Psoas muscle (tissue), 8 donors: ENCODE measurements around the gene DIABLO. TPM values are rescaled to one million over a fixed set of nuclear protein-coding genes. Genes with fewer than 3 reads are reported as not detected.

Experiments
- ATAC-seq, 4 donors: fragments of 200-7000 bp; cut with Tn5 transposase; one replicate each; pipeline ENCODE4 v1.9.1; 2020; ENCODE audit warnings: moderate library complexity in 3 of 4, mild to moderate bottlenecking in 2 of 4
- DNase-seq, 2 donors: peaks; one replicate each; pipeline ENCODE4 v3.0.0-alpha.2; 2020
- H3K27ac ChIP-seq: fragments of 200-600 bp; one replicate; pipeline ENCODE4 v1.8.0; 2022
- H3K27me3 ChIP-seq, 3 donors: fragments of 200-600 bp in 1 of 3; one replicate each; pipeline versions ENCODE4 v1.6.1 to v1.8.0; 2013 to 2022; ENCODE audit warnings: low read length in 2 of 3, mild to moderate bottlenecking in 2 of 3, moderate library complexity in 1 of 3; ENCODE audit not compliant: insufficient read depth in 3 of 3
- H3K36me3 ChIP-seq, 2 donors: fragments of 200-600 bp in 1 of 2; one replicate each; pipeline versions ENCODE4 v1.6.1 to v1.8.0; 2013 to 2022; ENCODE audit warnings: low read depth in 1 of 2, mild to moderate bottlenecking in 1 of 2, moderate library complexity in 1 of 2; ENCODE audit not compliant: insufficient read depth in 1 of 2
- H3K4me1 ChIP-seq: fragments of 200-600 bp; one replicate; pipeline ENCODE4 v1.8.0; 2022
- H3K4me3 ChIP-seq: fragments of 200-600 bp; one replicate; pipeline ENCODE4 v1.8.0; 2022; ENCODE audit warnings: mild to moderate bottlenecking
- H3K9me3 ChIP-seq: fragments of 200-600 bp; one replicate; pipeline ENCODE4 v1.8.0; 2022
- CTCF ChIP-seq: fragments of 200-600 bp; IDR thresholded peaks from one replicate; pipeline ENCODE4 v1.8.0; 2022; ENCODE audit warnings: antibody characterized with exemption
- WGBS, 3 donors: extraction: QIAGEN DNeasy Blood & Tissue Kit; methylation state at CpG; one replicate each; pipeline versions ENCODE4 v1.1.6 to v1.1.7; 2013; 5-methylcytosine and 5-hydroxymethylcytosine counted together
- intact Hi-C, 2 donors: fragments of 100-400 bp; cut with DNase I; formaldehyde crosslinking; loops; one replicate each; pipeline versions ENCODE4 v1.11.0 to v1.14.2; 2022
- polyA plus RNA-seq, 3 donors: library from polyadenylated mRNA; stranded (reverse); fragments of 200-250 nt; gene quantifications; one replicate each; pipeline ENCODE4 v1.2.3, GENCODE V29; 2013
- total RNA-seq, 4 donors: library from RNA; stranded (reverse); fragmentation: NEBNext Ultra II Directional in 2 of 4; extraction: Animal tissue kit (Norgen Biotek cat#: 25700) in 2 of 4; gene quantifications; one replicate each; pipeline versions ENCODE4 v1.2.1 to v1.2.4, GENCODE V29; 2021 to 2023
- donor health status: healthy with polysubstance abuse.
- donor health status: DM: no; HTN: no; CAD: no; lungs with moderate emphysema.
- donor health status: Bipolar disorder and iron deficiency.
- donor health status: healthy.
- donor health status: DM: yes; HTN: yes; CAD: no.
- donor health status: DM: no; HTN: no; CAD: no.
- donor health status: DM: no; HTN: no; CAD: no.
- donor health status: DM: yes; HTN: yes; CAD: no.

Gene DIABLO
- total and polyA plus RNA-seq, 7 donors = 24.4 to 109 (median 35.3) TPM

DNA sequence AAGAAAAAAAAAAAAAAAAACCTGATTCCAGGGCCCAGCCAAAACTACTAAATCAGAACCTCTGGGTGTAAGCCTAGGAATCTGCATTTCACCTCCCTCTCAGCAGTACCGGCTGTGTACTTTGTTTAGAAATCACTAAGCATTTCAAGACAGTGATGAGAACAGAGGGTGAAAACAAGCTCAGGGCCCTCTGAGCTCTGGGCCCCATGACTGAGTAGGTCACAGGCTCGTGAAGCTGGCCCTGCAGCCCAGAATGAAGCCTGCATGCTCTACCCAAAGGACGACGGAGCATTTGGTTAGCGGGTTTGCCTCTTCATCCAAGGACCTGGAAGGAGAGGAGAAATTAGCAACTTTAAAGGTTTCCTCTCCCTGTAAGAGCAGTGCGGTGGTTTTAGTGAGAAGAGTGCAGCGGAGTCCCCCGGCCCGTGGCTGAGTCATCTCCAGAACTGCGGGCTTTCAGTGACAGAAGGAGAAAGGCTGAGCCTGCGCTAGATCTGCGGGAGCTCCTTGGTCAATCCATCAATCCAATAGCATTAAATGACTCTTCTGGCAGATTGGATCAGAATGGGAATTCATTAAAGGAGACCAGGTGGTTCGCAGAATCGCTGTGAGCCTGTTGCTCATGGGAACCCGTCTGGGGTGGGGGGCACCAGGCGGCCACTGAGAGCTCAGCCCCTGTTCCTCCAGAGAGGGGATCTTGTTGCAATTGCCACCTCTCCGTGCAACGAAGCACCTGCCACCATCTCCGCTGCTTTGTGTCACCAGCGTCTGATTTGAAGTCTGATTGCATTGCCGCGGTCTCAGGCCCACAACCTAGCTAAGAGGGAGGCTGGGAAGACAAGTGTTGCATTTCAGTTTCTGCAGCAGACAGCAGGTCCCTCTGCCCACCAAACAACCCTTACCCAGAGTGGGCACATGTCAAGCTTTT is 59.2 kb downstream of the DIABLO start:
- DNase-seq (no peak), ATAC-seq (peak in 1 of 4 donors; percentile 26)
- WGBS, 3 donors = 68 to 70% (median 68%) methylated on average over 22 of the region's 22 CpGs
- Histone ChIP-seq H3K9me3 (no peaks in the 10 kb centered on the region), H3K27ac (no peak overlapping the region), H3K27me3 (no peaks in the 10 kb centered on the region), H3K4me3 (no peak overlapping the region), H3K4me1 (no peaks in the 10 kb centered on the region), H3K36me3 (no peaks in the 10 kb centered on the region)
- intact Hi-C loops = no loop called here
- TF ChIP-seq CTCF = no peak

- H3K27me3 ChIP-seq = no peaks in the 10 kb centered on the region
- H3K36me3 ChIP-seq = no peaks in the 10 kb centered on the region
- no peak for ATAC-seq
- no peak for TF ChIP-seq CTCF
- 76 to 86% (median 86%) methylated on average over 3 of the region's 3 CpGs for WGBS, 3 donors
- no peaks in the 10 kb centered on the region for H3K4me1 ChIP-seq
- no peak for DNase-seq
- H3K9me3 ChIP-seq = no peaks in the 10 kb centered on the region
- no peak overlapping the region for H3K27ac ChIP-seq
- intact Hi-C loops = no loop called here
- no peak overlapping the region for H3K4me3 ChIP-seq
Observed at GRCh38 chr12:122162976-122163375, 62.9 kb downstream of the DIABLO start.

DNA sequence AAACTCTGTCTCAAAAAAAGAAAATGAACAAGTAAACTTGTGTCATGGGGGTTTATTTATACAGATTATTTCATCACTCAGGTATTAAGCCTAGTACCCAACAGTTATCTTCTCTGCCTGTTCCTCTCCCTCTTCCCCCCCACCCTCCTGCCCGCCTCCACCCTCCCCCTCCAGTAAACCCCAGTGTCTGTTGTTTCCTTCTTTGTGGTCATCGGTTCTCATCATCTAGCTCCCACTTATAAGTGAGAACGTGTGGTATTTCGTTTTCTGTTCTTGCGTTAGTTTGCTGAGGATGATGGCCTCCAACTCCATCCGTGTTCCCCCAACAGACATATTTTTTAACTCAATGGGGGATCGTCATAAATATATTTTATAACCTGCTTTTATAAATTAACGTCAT is 64.2 kb downstream of the DIABLO start:
- Histone ChIP-seq H3K27ac (no peak overlapping the region), H3K4me3 (no peak overlapping the region), H3K36me3 (peaks cover 0 to 3% of the 10 kb centered on the region in 2 donors), H3K27me3 (no peaks in the 10 kb centered on the region), H3K4me1 (no peaks in the 10 kb centered on the region), H3K9me3 (no peaks in the 10 kb centered on the region)
- intact Hi-C loops = no loop called here
- TF ChIP-seq CTCF = no peak
- 80 to 83% (median 82%) methylated on average over 8 of the region's 8 CpGs for WGBS, 3 donors
- ATAC-seq (no peak), DNase-seq (no peak)

DNA sequence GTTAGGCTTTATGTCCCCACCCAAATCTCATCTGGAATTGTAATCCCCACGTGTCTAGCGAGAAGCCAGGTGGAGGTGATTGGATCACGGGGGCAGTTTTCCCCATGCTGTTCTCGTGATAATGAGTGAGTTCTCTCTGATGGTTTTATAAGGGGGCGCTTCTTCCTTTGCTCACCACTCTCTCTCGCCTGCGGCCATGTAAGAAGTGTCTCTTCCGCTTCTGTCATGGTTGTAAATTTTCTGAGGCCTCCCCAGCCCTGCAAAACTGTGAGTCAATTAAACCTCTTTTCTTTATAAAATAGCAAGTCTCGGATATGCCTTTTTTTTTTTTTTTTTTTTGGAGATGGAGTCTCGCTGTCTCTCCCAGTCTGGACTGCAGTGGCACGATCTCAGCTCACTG is 65.1 kb downstream of the DIABLO start:
- DNase-seq (no peak), ATAC-seq (no peak)
- no peak overlapping the region for H3K27ac ChIP-seq
- H3K36me3 ChIP-seq = peaks cover 0 to 3% of the 10 kb centered on the region in 2 donors
- WGBS, 3 donors = 75 to 83% (median 78%) methylated on average over 11 of the region's 11 CpGs
- intact Hi-C loops = no loop called here
- H3K27me3 ChIP-seq = no peaks in the 10 kb centered on the region
- no peak for TF ChIP-seq CTCF
- H3K9me3 ChIP-seq = no peaks in the 10 kb centered on the region
- H3K4me1 ChIP-seq = no peaks in the 10 kb centered on the region
- H3K4me3 ChIP-seq = no peak overlapping the region
